AG09319 (cell line): ENCODE results near the gene DUSP5.

Source experiments
- DNase-seq: peaks from one replicate; pipeline ENCODE4 v3.0.0-alpha.2; 2010; ENCODE audit warnings: low read depth; ENCODE audit errors: extremely low read depth
- CTCF ChIP-seq: IDR thresholded peaks from 2 replicates; pipeline ENCODE4 v1.5.1; 2011; ENCODE audit warnings: low read depth, mild to moderate bottlenecking, inconsistent platforms, low read length, moderate library complexity

Gene DUSP5

GRCh38 chr10:110514848-110515247 lies 17.1 kb downstream of the DUSP5 start:
- TF ChIP-seq CTCF = no peak
- DNase-seq = no peak

- TF ChIP-seq CTCF = no peak
- no peak for DNase-seq
These were observed 19.2 kb downstream of the DUSP5 start for GRCh38 chr10:110516815-110517492.

GRCh38 chr10:110522365-110522988 lies 24.8 kb downstream of the DUSP5 start:
- no peak for TF ChIP-seq CTCF
- DNase-seq = no peak

- no peak for DNase-seq
- no peak for TF ChIP-seq CTCF
These were observed 26.0 kb downstream of the DUSP5 start for GRCh38 chr10:110523736-110524135.

- TF ChIP-seq CTCF = no peak
- DNase-seq = no peak
These were observed 26.6 kb downstream of the DUSP5 start for GRCh38 chr10:110524179-110524858.

DNA sequence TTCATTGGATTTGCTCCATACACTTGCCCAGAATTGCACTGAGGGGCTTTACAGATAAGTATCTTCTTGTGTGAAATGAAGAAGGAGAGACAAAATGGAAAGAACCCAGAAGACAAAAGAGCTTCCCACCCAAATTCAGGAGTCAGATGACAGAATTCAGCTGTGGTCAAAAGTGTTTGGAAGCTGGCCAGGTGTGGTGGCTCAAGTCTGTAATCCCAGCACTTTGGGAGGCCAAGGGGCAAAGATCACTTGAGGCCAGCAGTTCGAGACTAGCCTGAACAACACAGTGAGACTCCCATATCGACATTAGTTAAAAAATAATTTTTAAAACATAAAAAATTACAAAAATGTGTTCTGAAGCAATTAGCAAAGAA lies 27.1 kb downstream of the DUSP5 start:
- DNase-seq = no peak
- TF ChIP-seq CTCF = no peak

- no peak for DNase-seq
- TF ChIP-seq CTCF = no peak
These were observed 27.9 kb downstream of the DUSP5 start for GRCh38 chr10:110525349-110526260.
